HepG2 (cell line): ENCODE results near the gene CROT. TPM values are rescaled to one million over a fixed set of nuclear protein-coding genes. Genes with fewer than 3 reads are reported as not detected.
A peak's percentile ranks its signal among the peaks of the same experiment; 100 is the strongest.

Source experiments
- ARID5B ChIP-seq: IDR thresholded peaks from 2 replicates; pipeline ENCODE4 v1.4.0; 2020; ENCODE audit warnings: mild to moderate bottlenecking, missing genetic modification reagents
- ELF1 ChIP-seq: sonication (generic); formaldehyde crosslinking; IDR thresholded peaks from 2 replicates; pipeline ENCODE4 v1.4.0; 2020; ENCODE audit warnings: missing genetic modification reagents
- ELF3 ChIP-seq: IDR thresholded peaks from 2 replicates; pipeline ENCODE4 v1.6.1; 2016; ENCODE audit warnings: missing genetic modification reagents, missing compliant biosample characterization
- FOXA1 ChIP-seq, 2 experiments: fragments of 450-650 bp in 1 of 2; sonication (generic) in 1 of 2; formaldehyde crosslinking in 1 of 2; IDR thresholded peaks; 2 replicates each; pipeline versions ENCODE4 v1.4.0 to v1.6.1; 2016 to 2020; ENCODE audit warnings: missing genetic modification reagents in 1 of 2
- FOXA3 ChIP-seq: IDR thresholded peaks from 2 replicates; pipeline ENCODE4 v1.6.1; 2016; ENCODE audit warnings: missing genetic modification reagents, missing compliant biosample characterization
- HNF4A ChIP-seq: sonication (generic); formaldehyde crosslinking; IDR thresholded peaks from 2 replicates; pipeline ENCODE4 v1.4.0; 2020; ENCODE audit warnings: missing genetic modification reagents
- MAFG ChIP-seq: sonication (generic); formaldehyde crosslinking; IDR thresholded peaks from 2 replicates; pipeline ENCODE4 v1.5.1; 2020; ENCODE audit warnings: mild to moderate bottlenecking, missing genetic modification reagents
- NCOA2 ChIP-seq: sonication (generic); formaldehyde crosslinking; IDR thresholded peaks from 2 replicates; pipeline ENCODE4 v1.8.0; 2022; ENCODE audit warnings: inconsistent platforms
- RARA ChIP-seq: IDR thresholded peaks from 2 replicates; pipeline ENCODE4 v1.6.1; 2016; ENCODE audit warnings: missing genetic modification reagents, missing compliant biosample characterization
- RXRB ChIP-seq: IDR thresholded peaks from 2 replicates; pipeline ENCODE4 v1.6.1; 2016; ENCODE audit warnings: borderline replicate concordance, missing genetic modification reagents, missing compliant biosample characterization
- STAT5B ChIP-seq: sonication (generic); formaldehyde crosslinking; IDR thresholded peaks from 2 replicates; pipeline ENCODE4 v1.4.0; 2020; ENCODE audit warnings: missing genetic modification reagents
- THRA ChIP-seq: sonication (generic); formaldehyde crosslinking; IDR thresholded peaks from 2 replicates; pipeline ENCODE4 v1.4.0; 2020; ENCODE audit warnings: missing genetic modification reagents, borderline replicate concordance
- ZNF251 ChIP-seq: sonication (generic); formaldehyde crosslinking; IDR thresholded peaks from 2 replicates; pipeline ENCODE4 v1.9.0; 2021; ENCODE audit warnings: mild to moderate bottlenecking, missing genetic modification reagents
- polyA plus RNA-seq, 8 experiments: library from polyadenylated mRNA; depleted of rRNA in 3 of 8; stranded (reverse) in 7 of 8; unstranded in 1 of 8; fragments of >200 nt; fragmentation: Illumina TruSeq in 4 of 8; extraction: Trizol in 4 of 8; gene quantifications; 2 replicates each; pipeline versions ENCODE4 v1.2.1 to v1.2.3, GENCODE V29; 2011 to 2016; ENCODE audit warnings: low read depth in 4 of 8, missing spikeins in 1 of 8, mixed read lengths in 1 of 8; ENCODE audit not compliant: insufficient read depth in 1 of 8
- total RNA-seq, 5 experiments: library from RNA; depleted of rRNA; stranded (reverse); fragments of >200 nt; fragmentation: Illumina TruSeq; extraction: Trizol; gene quantifications; 2 replicates each; pipeline ENCODE4 v1.2.3, GENCODE V29; 2016; ENCODE audit warnings: low read depth in 1 of 5

CROT gene
- total and polyA plus RNA-seq, 2 of the 13 experiments (the other 11 are each of a cell fraction or from before 2014, with no cell fraction given), result 5.0 to 13.7 TPM

GRCh38 chr7:87364246-87364645, 18.8 kb downstream of the CROT start (continued):
- TF ChIP-seq ELF1 (0 out of 2 replicates have a peak, but pooled peaks have one; percentile 6), STAT5B (CRISPR knock-in tag) (no peak), MAFG (CRISPR knock-in tag) (no peak), RARA (CRISPR knock-in tag) (0 out of 2 replicates have a peak, but pooled peaks have one; percentile 14), ZNF251 (CRISPR knock-in tag) (no peak), ELF3 (CRISPR knock-in tag) (peak; percentile 41; the same call in 1 of the 2 replicates), FOXA1 (IDR thresholded peaks at IDR 0.05) (no peak), FOXA1 (CRISPR knock-in tag; IDR thresholded peaks at IDR 0.05) (peak; percentile 63; the same call in 1 of the 2 replicates), ARID5B (CRISPR knock-in tag) (peak; percentile 51), HNF4A (CRISPR knock-in tag) (peak; percentile 37; the same call in 1 of the 2 replicates), RXRB (CRISPR knock-in tag) (peak; percentile 95), NCOA2 (0 out of 2 replicates have a peak, but pooled peaks have one; percentile 26), FOXA3 (CRISPR knock-in tag) (peak; percentile 77), THRA (CRISPR knock-in tag) (peak; percentile 97)
